Chondrocyte (in vitro differentiated cells): Measurements from ENCODE around the gene CACNA1B. TPM values are rescaled to one million over a fixed set of nuclear protein-coding genes. Genes with fewer than 3 reads are reported as not detected.
A peak's percentile ranks its signal among the peaks of the same experiment; 100 is the strongest.

Source experiments
- DNase-seq: peaks from one replicate; pipeline ENCODE4 v3.0.0; 2021; ENCODE audit warnings: mixed read lengths, low spot score
- H3K27ac Mint-ChIP-seq: one replicate; pipeline ENCODE4 v1.8.0; 2021; ENCODE audit warnings: mild to moderate bottlenecking, moderate library complexity, mixed read lengths; ENCODE audit not compliant: unreplicated experiment
- H3K27me3 Mint-ChIP-seq: 2 replicates; pipeline ENCODE4 v1.8.0; 2021; ENCODE audit warnings: low read depth, mixed read lengths
- H3K36me3 Mint-ChIP-seq: 2 replicates; pipeline ENCODE4 v1.8.0; 2021; ENCODE audit warnings: low read depth, mixed read lengths
- H3K4me1 Mint-ChIP-seq: 2 replicates; pipeline ENCODE4 v1.8.0; 2021; ENCODE audit warnings: low read depth, mild to moderate bottlenecking, mixed read lengths
- H3K4me3 Mint-ChIP-seq: one replicate; pipeline ENCODE4 v1.8.0; 2021; ENCODE audit warnings: mild to moderate bottlenecking, moderate library complexity, mixed read lengths; ENCODE audit not compliant: unreplicated experiment
- H3K9me3 Mint-ChIP-seq: 2 replicates; pipeline ENCODE4 v1.8.0; 2021; ENCODE audit warnings: low read depth, mixed read lengths
- total RNA-seq: library from RNA; stranded (reverse); gene quantifications from 3 replicates; pipeline ENCODE4 v1.2.1, GENCODE V29; 2021
- TF ChIP-seq, protein P1 (sequence below): fragments of 200-600 bp; sonication (generic); IDR thresholded peaks from 2 replicates; pipeline ENCODE4 v1.5.0; 2021; ENCODE audit warnings: antibody characterized with exemption, mild to moderate bottlenecking, moderate library complexity

Gene CACNA1B
- total RNA-seq, 1 donor from 2014 or later: 3.7 TPM

DNA sequence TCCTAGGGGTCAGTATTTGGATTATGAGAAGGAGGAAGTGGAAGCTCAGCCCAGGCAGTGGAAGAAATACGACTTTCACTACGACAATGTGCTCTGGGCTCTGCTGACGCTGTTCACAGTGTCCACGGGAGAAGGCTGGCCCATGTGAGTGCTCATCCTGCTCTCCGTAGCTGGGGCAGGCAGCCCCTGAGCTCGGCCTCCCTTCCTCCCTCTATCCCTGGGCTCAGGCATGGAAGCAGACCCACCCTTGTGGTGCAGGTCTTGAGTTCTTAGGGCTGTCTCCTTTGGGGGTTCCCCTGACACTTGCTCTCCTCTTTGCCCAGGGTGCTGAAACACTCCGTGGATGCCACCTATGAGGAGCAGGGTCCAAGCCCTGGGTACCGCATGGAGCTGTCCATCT lies 180.1 kb downstream of the CACNA1B start:
- no peaks in the 10 kb centered on the region for H3K4me1 Mint-ChIP-seq
- no peaks in the 10 kb centered on the region for H3K27me3 Mint-ChIP-seq
- DNase-seq: peak; percentile 64
- no peak overlapping the region for H3K27ac Mint-ChIP-seq
- peaks cover 6% of the 10 kb centered on the region for H3K9me3 Mint-ChIP-seq
- H3K36me3 Mint-ChIP-seq: peaks cover 3% of the 10 kb centered on the region
- TF ChIP-seq, protein P1, sequence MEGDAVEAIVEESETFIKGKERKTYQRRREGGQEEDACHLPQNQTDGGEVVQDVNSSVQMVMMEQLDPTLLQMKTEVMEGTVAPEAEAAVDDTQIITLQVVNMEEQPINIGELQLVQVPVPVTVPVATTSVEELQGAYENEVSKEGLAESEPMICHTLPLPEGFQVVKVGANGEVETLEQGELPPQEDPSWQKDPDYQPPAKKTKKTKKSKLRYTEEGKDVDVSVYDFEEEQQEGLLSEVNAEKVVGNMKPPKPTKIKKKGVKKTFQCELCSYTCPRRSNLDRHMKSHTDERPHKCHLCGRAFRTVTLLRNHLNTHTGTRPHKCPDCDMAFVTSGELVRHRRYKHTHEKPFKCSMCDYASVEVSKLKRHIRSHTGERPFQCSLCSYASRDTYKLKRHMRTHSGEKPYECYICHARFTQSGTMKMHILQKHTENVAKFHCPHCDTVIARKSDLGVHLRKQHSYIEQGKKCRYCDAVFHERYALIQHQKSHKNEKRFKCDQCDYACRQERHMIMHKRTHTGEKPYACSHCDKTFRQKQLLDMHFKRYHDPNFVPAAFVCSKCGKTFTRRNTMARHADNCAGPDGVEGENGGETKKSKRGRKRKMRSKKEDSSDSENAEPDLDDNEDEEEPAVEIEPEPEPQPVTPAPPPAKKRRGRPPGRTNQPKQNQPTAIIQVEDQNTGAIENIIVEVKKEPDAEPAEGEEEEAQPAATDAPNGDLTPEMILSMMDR: no peak
- no peak overlapping the region for H3K4me3 Mint-ChIP-seq

DNA sequence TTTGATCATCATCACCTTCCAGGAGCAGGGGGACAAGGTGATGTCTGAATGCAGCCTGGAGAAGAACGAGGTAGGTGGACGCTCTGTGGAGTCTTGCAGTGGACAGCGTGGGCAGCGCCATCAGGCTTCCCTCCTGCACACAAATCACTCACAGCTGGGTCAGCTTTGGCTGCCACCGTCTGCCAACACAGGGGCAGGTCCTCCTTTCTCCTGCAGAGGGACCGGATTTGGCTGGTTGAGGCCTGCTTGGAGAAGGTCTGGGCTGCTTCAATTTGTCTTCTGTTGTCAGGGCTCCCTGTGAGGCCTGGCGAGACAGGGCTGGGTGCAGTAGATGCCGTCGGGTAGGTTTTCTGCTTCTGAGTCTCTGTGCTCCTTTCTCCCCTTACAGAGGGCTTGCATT lies 180.6 kb downstream of the CACNA1B start:
- no peak overlapping the region for H3K4me3 Mint-ChIP-seq
- H3K27ac Mint-ChIP-seq: no peak overlapping the region
- peak; percentile 54 for DNase-seq
- no peaks in the 10 kb centered on the region for H3K27me3 Mint-ChIP-seq
- TF ChIP-seq, protein P1: no peak
- peaks cover 3% of the 10 kb centered on the region for H3K36me3 Mint-ChIP-seq
- H3K9me3 Mint-ChIP-seq: peaks cover 6% of the 10 kb centered on the region
- no peaks in the 10 kb centered on the region for H3K4me1 Mint-ChIP-seq

DNA sequence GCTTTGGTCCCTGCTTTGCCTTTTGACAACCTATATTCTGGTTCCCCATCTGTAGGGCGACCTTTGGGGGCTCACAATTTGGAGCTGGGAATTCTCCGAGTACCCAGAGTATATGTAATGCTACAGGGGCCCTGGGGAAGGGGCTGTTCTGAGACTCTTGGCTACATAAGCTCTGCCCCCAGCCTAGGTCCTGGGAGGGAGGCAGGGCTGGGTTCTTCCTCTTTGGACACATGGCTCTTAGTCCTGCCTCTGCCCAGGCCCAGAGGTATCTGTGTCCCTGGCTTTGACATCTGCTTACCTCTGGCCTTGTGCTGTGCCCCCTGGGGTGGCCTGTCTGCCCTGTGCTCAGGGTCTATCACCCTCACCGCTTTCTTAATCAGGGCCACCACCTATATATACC lies 181.6 kb downstream of the CACNA1B start:
- peak; percentile 56 for DNase-seq
- Mint-ChIP-seq H3K27ac (no peak overlapping the region), H3K4me3 (no peak overlapping the region), H3K27me3 (no peaks in the 10 kb centered on the region), H3K36me3 (peaks cover 3% of the 10 kb centered on the region), H3K4me1 (no peaks in the 10 kb centered on the region), H3K9me3 (peaks cover 6% of the 10 kb centered on the region)
- TF ChIP-seq, protein P1: no peak

DNA sequence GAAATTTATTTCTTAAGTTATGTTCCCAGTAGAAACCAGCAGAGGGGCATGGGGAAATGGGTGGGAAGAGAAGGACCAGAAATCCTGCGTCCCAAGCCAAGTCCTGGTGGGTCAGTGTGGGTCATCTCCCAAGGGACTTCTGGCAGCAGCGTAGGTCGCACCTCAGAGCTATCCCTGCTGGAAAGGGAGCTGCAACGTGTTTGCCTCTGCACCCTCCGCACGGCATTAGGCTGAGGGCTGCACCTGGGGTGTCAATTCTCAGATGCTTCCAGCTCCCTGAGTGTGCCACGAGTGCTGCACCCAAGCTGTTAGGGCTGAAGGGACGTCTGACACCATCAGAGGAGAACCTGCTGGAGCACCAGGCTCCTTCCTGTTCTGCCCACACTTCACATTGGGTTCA lies 182.8 kb downstream of the CACNA1B start:
- Mint-ChIP-seq H3K9me3 (peaks cover 6% of the 10 kb centered on the region), H3K4me3 (no peak overlapping the region), H3K36me3 (peaks cover 3% of the 10 kb centered on the region), H3K4me1 (no peaks in the 10 kb centered on the region), H3K27me3 (no peaks in the 10 kb centered on the region), H3K27ac (no peak overlapping the region)
- no peak for DNase-seq
- TF ChIP-seq, protein P1: no peak

DNA sequence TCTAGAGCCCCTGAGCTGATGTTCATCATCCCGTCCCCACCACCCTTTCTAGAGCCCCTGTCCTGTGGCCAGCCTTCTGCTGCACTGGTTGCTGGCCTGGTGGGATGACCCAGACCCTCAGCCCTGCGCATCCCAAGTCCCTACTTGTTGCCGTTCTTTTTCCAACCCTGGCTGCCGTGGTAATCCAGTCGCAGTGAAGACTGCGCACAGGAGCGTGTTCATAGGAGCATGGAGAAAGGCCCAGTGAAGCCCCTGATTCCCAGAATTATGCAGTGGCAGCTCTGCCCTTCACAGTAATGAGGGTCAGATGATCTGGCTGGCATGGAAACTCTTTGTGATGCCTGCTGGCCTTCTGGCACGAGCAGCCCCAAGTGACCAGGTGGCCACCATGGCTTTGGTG lies 183.3 kb downstream of the CACNA1B start:
- H3K27ac Mint-ChIP-seq: no peak overlapping the region
- no peaks in the 10 kb centered on the region for H3K4me1 Mint-ChIP-seq
- no peak overlapping the region for H3K4me3 Mint-ChIP-seq
- TF ChIP-seq, protein P1: no peak
- H3K27me3 Mint-ChIP-seq: no peaks in the 10 kb centered on the region
- peaks cover 6% of the 10 kb centered on the region for H3K9me3 Mint-ChIP-seq
- no peak for DNase-seq
- peaks cover 3% of the 10 kb centered on the region for H3K36me3 Mint-ChIP-seq
